Psoas muscle (tissue), 8 donors: Measurements from ENCODE around the gene HDDC2. TPM values are rescaled to one million over a fixed set of nuclear protein-coding genes. Genes with fewer than 3 reads are reported as not detected.

Experiments used
- ATAC-seq, 4 donors: fragments of 200-7000 bp; cut with Tn5 transposase; one replicate each; pipeline ENCODE4 v1.9.1; 2020; ENCODE audit warnings: moderate library complexity in 3 of 4, mild to moderate bottlenecking in 2 of 4
- DNase-seq, 2 donors: peaks; one replicate each; pipeline ENCODE4 v3.0.0-alpha.2; 2020
- H3K27ac ChIP-seq: fragments of 200-600 bp; one replicate; pipeline ENCODE4 v1.8.0; 2022
- H3K27me3 ChIP-seq, 3 donors: fragments of 200-600 bp in 1 of 3; one replicate each; pipeline versions ENCODE4 v1.6.1 to v1.8.0; 2013 to 2022; ENCODE audit warnings: low read length in 2 of 3, mild to moderate bottlenecking in 2 of 3, moderate library complexity in 1 of 3; ENCODE audit not compliant: insufficient read depth in 3 of 3
- H3K36me3 ChIP-seq, 2 donors: fragments of 200-600 bp in 1 of 2; one replicate each; pipeline versions ENCODE4 v1.6.1 to v1.8.0; 2013 to 2022; ENCODE audit warnings: low read depth in 1 of 2, mild to moderate bottlenecking in 1 of 2, moderate library complexity in 1 of 2; ENCODE audit not compliant: insufficient read depth in 1 of 2
- H3K4me1 ChIP-seq: fragments of 200-600 bp; one replicate; pipeline ENCODE4 v1.8.0; 2022
- H3K4me3 ChIP-seq: fragments of 200-600 bp; one replicate; pipeline ENCODE4 v1.8.0; 2022; ENCODE audit warnings: mild to moderate bottlenecking
- H3K9me3 ChIP-seq: fragments of 200-600 bp; one replicate; pipeline ENCODE4 v1.8.0; 2022
- CTCF ChIP-seq: fragments of 200-600 bp; IDR thresholded peaks from one replicate; pipeline ENCODE4 v1.8.0; 2022; ENCODE audit warnings: antibody characterized with exemption
- WGBS, 3 donors: extraction: QIAGEN DNeasy Blood & Tissue Kit; methylation state at CpG; one replicate each; pipeline versions ENCODE4 v1.1.6 to v1.1.7; 2013; 5-methylcytosine and 5-hydroxymethylcytosine counted together
- intact Hi-C, 2 donors: fragments of 100-400 bp; cut with DNase I; formaldehyde crosslinking; loops; one replicate each; pipeline versions ENCODE4 v1.11.0 to v1.14.2; 2022
- polyA plus RNA-seq, 3 donors: library from polyadenylated mRNA; stranded (reverse); fragments of 200-250 nt; gene quantifications; one replicate each; pipeline ENCODE4 v1.2.3, GENCODE V29; 2013
- total RNA-seq, 4 donors: library from RNA; stranded (reverse); fragmentation: NEBNext Ultra II Directional in 2 of 4; extraction: Animal tissue kit (Norgen Biotek cat#: 25700) in 2 of 4; gene quantifications; one replicate each; pipeline versions ENCODE4 v1.2.1 to v1.2.4, GENCODE V29; 2021 to 2023
- donor health status: healthy with polysubstance abuse.
- donor health status: DM: no; HTN: no; CAD: no; lungs with moderate emphysema.
- donor health status: Bipolar disorder and iron deficiency.
- donor health status: healthy.
- donor health status: DM: yes; HTN: yes; CAD: no.
- donor health status: DM: no; HTN: no; CAD: no.
- donor health status: DM: no; HTN: no; CAD: no.
- donor health status: DM: yes; HTN: yes; CAD: no.

HDDC2 gene
- total and polyA plus RNA-seq, 7 donors, result 72.5 to 151 (median 103) TPM

- DNase-seq (no peak), ATAC-seq (no peak)
- Histone ChIP-seq H3K4me1 (no peaks in the 10 kb centered on the region), H3K4me3 (no peak overlapping the region), H3K27ac (no peak overlapping the region), H3K27me3 (no peaks in the 10 kb centered on the region), H3K9me3 (no peaks in the 10 kb centered on the region), H3K36me3 (peaks cover 0 to 38% of the 10 kb centered on the region in 2 donors)
- 58 to 63% (median 61%) methylated on average over 1 of the region's 1 CpG for WGBS, 3 donors
- no peak for TF ChIP-seq CTCF
- intact Hi-C loops, result no loop called here
These were observed 48.9 kb downstream of the HDDC2 start for GRCh38 chr6:125252891-125253290.

- intact Hi-C loops, result no loop called here
- no peak overlapping the region for H3K27ac ChIP-seq
- no peaks in the 10 kb centered on the region for H3K9me3 ChIP-seq
- WGBS, 3 donors, result 41 to 59% (median 49%) methylated on average over 6 of the region's 6 CpGs
- DNase-seq, result no peak
- H3K27me3 ChIP-seq, result no peaks in the 10 kb centered on the region
- H3K4me1 ChIP-seq, result no peaks in the 10 kb centered on the region
- TF ChIP-seq CTCF, result no peak
- peak in 3 of 4 donors; percentile 21 to 33 (median 29) for ATAC-seq
- no peak overlapping the region for H3K4me3 ChIP-seq
- peaks cover 0 to 29% of the 10 kb centered on the region in 2 donors for H3K36me3 ChIP-seq
These were observed 50.1 kb downstream of the HDDC2 start for GRCh38 chr6:125251516-125252220.

- WGBS, 3 donors, result 70 to 89% (median 70%) methylated on average over 1 of the region's 1 CpG
- peaks cover 0 to 25% of the 10 kb centered on the region in 2 donors for H3K36me3 ChIP-seq
- ATAC-seq, result no peak
These were observed 51.3 kb downstream of the HDDC2 start for GRCh38 chr6:125250511-125250910.

GRCh38 chr6:125248136-125248535 is 53.6 kb downstream of the HDDC2 start:
- Histone ChIP-seq H3K4me1 (peaks cover 20% of the 10 kb centered on the region), H3K27me3 (no peaks in the 10 kb centered on the region), H3K9me3 (no peaks in the 10 kb centered on the region), H3K4me3 (no peak overlapping the region), H3K27ac (no peak overlapping the region), H3K36me3 (peaks cover 0 to 25% of the 10 kb centered on the region in 2 donors)
- WGBS, 3 donors, result 67 to 86% (median 77%) methylated on average over 7 of the region's 7 CpGs
- DNase-seq, result no peak
- TF ChIP-seq CTCF, result no peak
- ATAC-seq, result peak in 1 of 4 donors; percentile 34
- intact Hi-C loops, result no loop called here

More at GRCh38 chr6:125250511-125250910, 51.3 kb downstream of the HDDC2 start:
- DNase-seq, result no peak
- Histone ChIP-seq H3K27me3 (no peaks in the 10 kb centered on the region), H3K27ac (no peak overlapping the region), H3K4me3 (no peak overlapping the region), H3K9me3 (no peaks in the 10 kb centered on the region), H3K4me1 (peaks cover 4% of the 10 kb centered on the region)
- intact Hi-C loops, result no loop called here
- TF ChIP-seq CTCF, result no peak

GRCh38 chr6:125246566-125246965 is 55.2 kb downstream of the HDDC2 start:
- no peak for TF ChIP-seq CTCF
- no peak overlapping the region for H3K4me3 ChIP-seq
- H3K4me1 ChIP-seq, result peaks cover 20% of the 10 kb centered on the region
- H3K27me3 ChIP-seq, result no peaks in the 10 kb centered on the region
- H3K36me3 ChIP-seq, result peaks cover 0 to 25% of the 10 kb centered on the region in 2 donors
- intact Hi-C loops, result no loop called here
- peaks cover 4% of the 10 kb centered on the region for H3K9me3 ChIP-seq
- H3K27ac ChIP-seq, result no peak overlapping the region
- ATAC-seq (no peak), DNase-seq (no peak)
